ENCODE measurements around the gene PPEF1.
A peak's percentile ranks its signal among the peaks of the same experiment; 100 is the strongest.

Gene PPEF1

DNA sequence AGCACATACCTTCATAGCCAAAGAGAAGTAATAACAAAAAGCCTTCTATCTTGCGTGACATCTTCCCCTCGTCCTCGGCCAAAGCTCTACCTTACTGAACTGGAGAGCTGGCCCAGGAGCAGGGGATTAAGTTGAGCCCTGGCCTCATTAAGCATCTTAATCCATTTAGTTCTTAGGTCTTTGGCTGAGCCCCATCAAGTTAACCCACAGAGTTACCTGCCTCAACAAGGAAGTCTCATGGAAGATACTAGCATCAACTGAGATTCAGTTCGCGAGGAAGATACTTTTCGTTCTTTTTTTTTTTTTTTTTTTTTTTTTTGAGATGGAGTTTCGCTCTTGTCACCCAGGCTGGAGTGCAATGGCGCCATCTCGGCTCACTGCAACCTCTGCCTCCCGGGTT lies 35.4 kb upstream of the PPEF1 start, which contains the start of gene RS1:
Gene RS1, minus strand, starts transcription at position 101 of the 400 bp plus-strand sequence. Its CDS starts 40 bp downstream, at position 61.
- TF ChIP-seq, protein P1, sequence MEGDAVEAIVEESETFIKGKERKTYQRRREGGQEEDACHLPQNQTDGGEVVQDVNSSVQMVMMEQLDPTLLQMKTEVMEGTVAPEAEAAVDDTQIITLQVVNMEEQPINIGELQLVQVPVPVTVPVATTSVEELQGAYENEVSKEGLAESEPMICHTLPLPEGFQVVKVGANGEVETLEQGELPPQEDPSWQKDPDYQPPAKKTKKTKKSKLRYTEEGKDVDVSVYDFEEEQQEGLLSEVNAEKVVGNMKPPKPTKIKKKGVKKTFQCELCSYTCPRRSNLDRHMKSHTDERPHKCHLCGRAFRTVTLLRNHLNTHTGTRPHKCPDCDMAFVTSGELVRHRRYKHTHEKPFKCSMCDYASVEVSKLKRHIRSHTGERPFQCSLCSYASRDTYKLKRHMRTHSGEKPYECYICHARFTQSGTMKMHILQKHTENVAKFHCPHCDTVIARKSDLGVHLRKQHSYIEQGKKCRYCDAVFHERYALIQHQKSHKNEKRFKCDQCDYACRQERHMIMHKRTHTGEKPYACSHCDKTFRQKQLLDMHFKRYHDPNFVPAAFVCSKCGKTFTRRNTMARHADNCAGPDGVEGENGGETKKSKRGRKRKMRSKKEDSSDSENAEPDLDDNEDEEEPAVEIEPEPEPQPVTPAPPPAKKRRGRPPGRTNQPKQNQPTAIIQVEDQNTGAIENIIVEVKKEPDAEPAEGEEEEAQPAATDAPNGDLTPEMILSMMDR (IDR thresholded peaks at IDR 0.05) = no peak
- H3K4me1 ChIP-seq (ENCODE audit: control insufficient read depth in 1 of 2, insufficient read depth in 1 of 2, low read depth in 1 of 2, low read length in 1 of 2) = peaks cover 28 to 44% of the 10 kb centered on the region in 2 experiments
- no peaks in the 10 kb centered on the region for H3K9me3 ChIP-seq
- no peaks in the 10 kb centered on the region for H3K36me3 ChIP-seq
- no peak within 1 kb of the TSS for H3K4me3 ChIP-seq (ENCODE audit: low read depth in 1 of 2, low read length in 1 of 2)
- no peak within 1 kb of the TSS for H3K27ac ChIP-seq
- no peaks in the 10 kb centered on the region for H3K27me3 ChIP-seq

DNA sequence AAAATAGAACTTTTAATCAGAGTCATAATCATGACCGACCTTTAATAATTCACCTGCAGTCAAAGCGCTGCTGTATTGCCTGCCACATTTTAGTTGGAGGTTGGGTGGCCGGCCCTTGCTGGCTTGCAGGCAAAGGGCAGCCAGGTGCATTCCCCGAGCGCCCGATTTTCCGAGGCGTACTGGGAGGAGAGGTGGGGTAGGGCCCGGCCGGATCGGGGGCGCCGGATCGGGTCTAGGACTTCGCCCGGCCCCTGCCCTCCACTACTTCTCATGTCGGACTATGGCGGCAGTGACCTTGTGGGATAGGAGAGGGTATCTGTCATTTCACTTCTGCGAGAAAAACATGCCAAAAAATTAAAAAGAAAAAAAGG lies 33.0 kb upstream of the PPEF1 start:
- Histone ChIP-seq H3K27ac (peak overlapping the region; percentile 87), H3K4me3 (ENCODE audit: low read depth in 1 of 2, low read length in 1 of 2) (peak overlapping the region; percentile 70 to 77), H3K9me3 (no peaks in the 10 kb centered on the region), H3K27me3 (no peaks in the 10 kb centered on the region), H3K4me1 (ENCODE audit: control insufficient read depth in 1 of 2, insufficient read depth in 1 of 2, low read depth in 1 of 2, low read length in 1 of 2) (peaks cover 17 to 26% of the 10 kb centered on the region in 2 experiments), H3K36me3 (no peaks in the 10 kb centered on the region)
- TF ChIP-seq, protein P1 (IDR thresholded peaks at IDR 0.05) = no peak

DNA sequence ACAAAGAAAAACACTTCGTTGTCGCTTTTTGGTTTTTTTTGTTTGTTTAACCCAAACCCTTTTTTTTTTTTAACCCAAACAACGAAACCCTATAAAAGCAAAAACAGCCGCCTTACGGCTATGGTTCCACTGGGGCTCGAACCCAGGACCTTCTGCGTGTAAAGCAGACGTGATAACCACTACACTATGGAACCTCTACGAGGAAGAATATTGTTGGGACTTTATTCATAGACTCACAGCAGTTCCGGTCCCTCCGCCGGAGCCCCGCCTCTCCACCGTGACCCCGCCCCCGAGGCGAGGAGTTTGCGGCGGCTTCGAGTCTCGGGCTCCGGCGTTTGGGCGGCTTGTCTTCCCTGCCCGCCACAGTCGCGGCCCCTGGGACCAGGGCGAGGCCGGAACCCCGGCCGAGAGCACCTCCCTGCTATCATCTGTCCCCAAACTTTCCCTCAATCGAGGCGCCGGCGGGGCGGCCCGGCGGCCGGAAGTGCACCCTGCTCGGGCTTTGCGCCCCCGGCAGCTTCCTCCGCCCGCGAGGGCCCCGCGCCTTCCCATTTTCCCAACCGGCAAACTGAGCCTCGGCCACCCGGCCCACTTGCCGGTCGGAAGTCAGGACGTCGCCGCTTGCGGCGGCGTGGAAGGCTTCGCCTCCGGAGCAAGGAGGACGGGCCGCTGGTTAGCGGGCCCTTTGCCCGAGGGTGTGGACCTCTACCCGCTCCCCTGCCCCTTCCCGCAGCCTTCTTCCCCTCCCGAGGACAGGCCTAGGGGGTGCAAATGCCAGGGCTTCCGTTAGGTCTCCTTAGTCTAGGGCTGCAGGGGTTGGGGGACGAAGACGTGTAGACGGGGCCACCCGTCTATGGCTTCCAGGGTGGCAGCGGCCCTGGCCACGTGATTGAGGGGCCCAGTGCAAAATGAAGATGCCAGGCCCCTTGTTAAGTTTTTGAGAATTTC lies 32.4 kb upstream of the PPEF1 start:
- H3K27me3 ChIP-seq = no peaks in the 10 kb centered on the region
- no peaks in the 10 kb centered on the region for H3K9me3 ChIP-seq
- TF ChIP-seq, protein P1 (IDR thresholded peaks at IDR 0.05) = no peak
- peak overlapping the region; percentile 70 to 77 for H3K4me3 ChIP-seq (ENCODE audit: low read depth in 1 of 2, low read length in 1 of 2)
- peaks cover 17 to 22% of the 10 kb centered on the region in 2 experiments for H3K4me1 ChIP-seq (ENCODE audit: control insufficient read depth in 1 of 2, insufficient read depth in 1 of 2, low read depth in 1 of 2, low read length in 1 of 2)
- H3K36me3 ChIP-seq = no peaks in the 10 kb centered on the region
- peak overlapping the region; percentile 87 for H3K27ac ChIP-seq

DNA sequence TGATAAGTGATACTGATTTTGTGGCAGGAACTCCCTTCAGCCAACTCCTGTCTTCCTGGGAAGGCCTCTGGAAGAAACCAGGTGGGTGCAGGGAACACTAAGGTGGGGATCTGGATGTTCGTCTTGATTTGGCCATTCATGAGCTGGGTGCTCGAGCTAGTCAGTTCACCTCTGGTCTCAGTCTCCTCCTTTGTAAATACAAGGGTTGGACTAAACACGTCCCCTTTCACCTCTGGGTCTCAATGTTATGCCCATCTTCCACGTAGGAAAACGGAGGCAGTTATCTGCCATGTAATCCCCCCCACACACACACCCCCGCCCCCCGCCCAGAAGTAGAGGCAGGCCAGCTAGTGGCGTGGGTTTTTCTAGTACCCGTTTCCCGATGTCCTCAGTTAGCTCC lies 31.4 kb upstream of the PPEF1 start:
- Histone ChIP-seq H3K4me3 (ENCODE audit: low read depth in 1 of 2, low read length in 1 of 2) (no peak overlapping the region), H3K9me3 (no peaks in the 10 kb centered on the region), H3K27ac (no peak overlapping the region), H3K36me3 (no peaks in the 10 kb centered on the region), H3K27me3 (no peaks in the 10 kb centered on the region), H3K4me1 (ENCODE audit: control insufficient read depth in 1 of 2, insufficient read depth in 1 of 2, low read depth in 1 of 2, low read length in 1 of 2) (peaks cover 17 to 22% of the 10 kb centered on the region in 2 experiments)
- TF ChIP-seq, protein P1 (IDR thresholded peaks at IDR 0.05) = no peak

DNA sequence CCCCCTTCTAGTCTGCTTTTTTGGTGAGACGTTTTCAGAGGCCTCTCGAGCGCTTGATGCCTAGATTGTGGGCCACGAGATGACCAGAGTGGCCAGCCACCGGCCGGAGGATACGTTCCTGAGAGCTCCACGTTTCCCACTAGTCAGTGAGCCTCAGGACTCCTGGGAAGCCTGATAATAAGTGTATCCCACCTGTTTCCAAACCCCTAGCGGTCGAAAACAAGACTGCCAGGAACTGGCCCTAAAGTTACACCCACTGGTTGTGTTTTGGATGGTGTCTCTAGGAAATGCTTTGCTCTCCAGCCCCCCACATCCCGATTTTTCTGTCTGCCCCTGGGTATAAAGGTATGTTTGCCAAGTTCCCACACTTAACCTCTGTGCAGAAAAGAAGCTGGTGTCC lies 31.0 kb upstream of the PPEF1 start:
- Histone ChIP-seq H3K4me3 (ENCODE audit: low read depth in 1 of 2, low read length in 1 of 2) (no peak overlapping the region), H3K27me3 (no peaks in the 10 kb centered on the region), H3K9me3 (no peaks in the 10 kb centered on the region), H3K36me3 (no peaks in the 10 kb centered on the region), H3K27ac (no peak overlapping the region), H3K4me1 (ENCODE audit: control insufficient read depth in 1 of 2, insufficient read depth in 1 of 2, low read depth in 1 of 2, low read length in 1 of 2) (peaks cover 17 to 22% of the 10 kb centered on the region in 2 experiments)
- TF ChIP-seq, protein P1 (IDR thresholded peaks at IDR 0.05) = no peak

All from neutrophil (primary cell).